Measurements from ENCODE around the gene NAV2. TPM values are rescaled to one million over a fixed set of nuclear protein-coding genes. Genes with fewer than 3 reads are reported as not detected.

The NAV2 gene
- total and polyA plus RNA-seq, 10 donors: 0.46 to 11.6 (median 4.1) TPM

- TF ChIP-seq, protein P1, sequence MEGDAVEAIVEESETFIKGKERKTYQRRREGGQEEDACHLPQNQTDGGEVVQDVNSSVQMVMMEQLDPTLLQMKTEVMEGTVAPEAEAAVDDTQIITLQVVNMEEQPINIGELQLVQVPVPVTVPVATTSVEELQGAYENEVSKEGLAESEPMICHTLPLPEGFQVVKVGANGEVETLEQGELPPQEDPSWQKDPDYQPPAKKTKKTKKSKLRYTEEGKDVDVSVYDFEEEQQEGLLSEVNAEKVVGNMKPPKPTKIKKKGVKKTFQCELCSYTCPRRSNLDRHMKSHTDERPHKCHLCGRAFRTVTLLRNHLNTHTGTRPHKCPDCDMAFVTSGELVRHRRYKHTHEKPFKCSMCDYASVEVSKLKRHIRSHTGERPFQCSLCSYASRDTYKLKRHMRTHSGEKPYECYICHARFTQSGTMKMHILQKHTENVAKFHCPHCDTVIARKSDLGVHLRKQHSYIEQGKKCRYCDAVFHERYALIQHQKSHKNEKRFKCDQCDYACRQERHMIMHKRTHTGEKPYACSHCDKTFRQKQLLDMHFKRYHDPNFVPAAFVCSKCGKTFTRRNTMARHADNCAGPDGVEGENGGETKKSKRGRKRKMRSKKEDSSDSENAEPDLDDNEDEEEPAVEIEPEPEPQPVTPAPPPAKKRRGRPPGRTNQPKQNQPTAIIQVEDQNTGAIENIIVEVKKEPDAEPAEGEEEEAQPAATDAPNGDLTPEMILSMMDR (IDR thresholded peaks at IDR 0.05 in 8 of 11, conservative IDR thresholded peaks at IDR 0.05 in 3 of 11): no peak
- no peak for TF ChIP-seq POLR2A (IDR thresholded peaks at IDR 0.05)
- TF ChIP-seq POLR2AphosphoS5 (IDR thresholded peaks at IDR 0.05): no peak
- Histone ChIP-seq H3K27ac (no peak overlapping the region), H3K4me3 (no peak overlapping the region), H3K36me3 (no peaks in the 10 kb centered on the region), H3K4me1 (peaks cover 0 to 15% (median 4%) of the 10 kb centered on the region in 6 donors), H3K9me3 (no peaks in the 10 kb centered on the region), H3K27me3 (replicated peaks in 1 of 7) (no peaks in the 10 kb centered on the region)
- no peak for DNase-seq
- intact Hi-C loops (cut with DNase I; ENCODE audit: low total_unique reads): no loop called here
- WGBS, 5 donors: 85 to 93% (median 90%) methylated on average over 3 of the region's 3 CpGs
Observed at GRCh38 chr11:19818619-19819018, 106.0 kb downstream of the NAV2 start.

- WGBS, 5 donors: 78 to 89% (median 84%) methylated on average over 2 of the region's 2 CpGs
- Histone ChIP-seq H3K27ac (no peak overlapping the region), H3K4me3 (no peak overlapping the region), H3K9me3 (no peaks in the 10 kb centered on the region), H3K36me3 (no peaks in the 10 kb centered on the region), H3K4me1 (peaks cover 0 to 15% (median 4%) of the 10 kb centered on the region in 6 donors), H3K27me3 (replicated peaks in 1 of 7) (no peaks in the 10 kb centered on the region)
- intact Hi-C loops (cut with DNase I; ENCODE audit: low total_unique reads): no loop called here
- TF ChIP-seq, protein P1 (IDR thresholded peaks at IDR 0.05 in 8 of 11, conservative IDR thresholded peaks at IDR 0.05 in 3 of 11): no peak
- TF ChIP-seq POLR2A (IDR thresholded peaks at IDR 0.05) (no peak), POLR2AphosphoS5 (IDR thresholded peaks at IDR 0.05) (no peak)
- DNase-seq: no peak
Observed at GRCh38 chr11:19819148-19819547, 106.5 kb downstream of the NAV2 start.

- Histone ChIP-seq H3K4me3 (no peak overlapping the region), H3K27ac (no peak overlapping the region), H3K9me3 (no peaks in the 10 kb centered on the region), H3K27me3 (replicated peaks in 1 of 7) (no peaks in the 10 kb centered on the region), H3K36me3 (no peaks in the 10 kb centered on the region), H3K4me1 (peaks cover 0 to 15% (median 4%) of the 10 kb centered on the region in 6 donors)
- 72 to 100% (median 85%) methylated on average over 1 of the region's 1 CpG for WGBS, 5 donors
- no peak for DNase-seq
- TF ChIP-seq POLR2A (IDR thresholded peaks at IDR 0.05): no peak
- TF ChIP-seq, protein P1 (IDR thresholded peaks at IDR 0.05 in 8 of 11, conservative IDR thresholded peaks at IDR 0.05 in 3 of 11): no peak
- no peak for TF ChIP-seq POLR2AphosphoS5 (IDR thresholded peaks at IDR 0.05)
- intact Hi-C loops (cut with DNase I; ENCODE audit: low total_unique reads): no loop called here
Observed at GRCh38 chr11:19820100-19820499, 107.5 kb downstream of the NAV2 start.

GRCh38 chr11:19821412-19821875, 108.8 kb downstream of the NAV2 start:
- intact Hi-C loops (cut with DNase I; ENCODE audit: low total_unique reads): no loop called here
- Histone ChIP-seq H3K27me3 (replicated peaks in 1 of 7) (no peaks in the 10 kb centered on the region), H3K4me3 (no peak overlapping the region), H3K36me3 (no peaks in the 10 kb centered on the region), H3K4me1 (peaks cover 0 to 15% (median 4%) of the 10 kb centered on the region in 6 donors), H3K9me3 (no peaks in the 10 kb centered on the region), H3K27ac (no peak overlapping the region)
- 37 to 69% (median 47%) methylated on average over 1 of the region's 1 CpG for WGBS, 5 donors
- no peak for DNase-seq
- no peak for TF ChIP-seq POLR2A (IDR thresholded peaks at IDR 0.05)
- TF ChIP-seq, protein P1 (IDR thresholded peaks at IDR 0.05 in 8 of 11, conservative IDR thresholded peaks at IDR 0.05 in 3 of 11): no peak
- no peak for TF ChIP-seq POLR2AphosphoS5 (IDR thresholded peaks at IDR 0.05)
